Caco-2 (cell line): ENCODE data around the gene PRKAG2. TPM values are rescaled to one million over a fixed set of nuclear protein-coding genes. Genes with fewer than 3 reads are reported as not detected.

Source experiments
- BruUV-seq: library from RNA; stranded (reverse); fragments of 400-500 nt; replicated peaks from 2 replicates; lab custom pipeline; 2021; lab: Mats Ljungman, UMichigan
- CTCF ChIA-PET: fragments of 300-600 bp; sonication (Branson Sonifier 250); formaldehyde crosslinking; loops from one replicate; lab custom pipeline; 2022; ENCODE audit warnings: antibody characterized with exemption; lab: Charles Lee
- POLR2A ChIA-PET: fragments of 300-600 bp; sonication (Branson Sonifier 250); formaldehyde crosslinking; loops from one replicate; lab custom pipeline; 2022; ENCODE audit warnings: antibody characterized with exemption; lab: Charles Lee
- DNase-seq, 2 experiments: peaks; one replicate each; pipeline versions ENCODE4 v3.0.0 to v3.0.0-alpha.2; 2020 to 2022
- H3K27me3 ChIP-seq: replicated peaks from 2 replicates; pipeline ENCODE4 v1.6.0; 2011; ENCODE audit warnings: low read length; ENCODE audit not compliant: control insufficient read depth, insufficient read depth
- H3K36me3 ChIP-seq: 2 replicates; pipeline ENCODE4 v1.5.1; 2011; ENCODE audit warnings: low read length; ENCODE audit not compliant: control insufficient read depth, insufficient read depth
- H3K4me1 ChIP-seq: fragments of 250-450 bp; sonication (Bioruptor Pico); 2 replicates; pipeline ENCODE4 v1.5.1; 2020; ENCODE audit warnings: mild to moderate bottlenecking
- H3K4me3 ChIP-seq: 2 replicates; pipeline ENCODE4 v1.5.1; 2011; ENCODE audit warnings: low read depth, mild to moderate bottlenecking, control low read depth, low read length
- H3K9me3 ChIP-seq: fragments of 250-450 bp; sonication (Bioruptor Pico); 2 replicates; pipeline ENCODE4 v1.5.1; 2020; ENCODE audit warnings: mild to moderate bottlenecking, moderate library complexity
- H3K27ac Mint-ChIP-seq: one replicate; pipeline ENCODE4 v1.8.0; 2022; ENCODE audit warnings: mixed read lengths; ENCODE audit not compliant: unreplicated experiment
- H3K27me3 Mint-ChIP-seq: one replicate; pipeline ENCODE4 v1.8.0; 2022; ENCODE audit warnings: mixed read lengths; ENCODE audit not compliant: insufficient read depth, unreplicated experiment
- H3K36me3 Mint-ChIP-seq: one replicate; pipeline ENCODE4 v1.8.0; 2022; ENCODE audit warnings: mild to moderate bottlenecking, mixed read lengths; ENCODE audit not compliant: insufficient read depth, unreplicated experiment
- H3K4me1 Mint-ChIP-seq: one replicate; pipeline ENCODE4 v1.8.0; 2022; ENCODE audit warnings: low read depth, mixed read lengths; ENCODE audit not compliant: unreplicated experiment
- H3K4me3 Mint-ChIP-seq: one replicate; pipeline ENCODE4 v1.8.0; 2022; ENCODE audit warnings: mild to moderate bottlenecking, moderate library complexity, mixed read lengths; ENCODE audit not compliant: unreplicated experiment
- H3K9me3 Mint-ChIP-seq: one replicate; pipeline ENCODE4 v1.8.0; 2022; ENCODE audit warnings: mixed read lengths; ENCODE audit not compliant: unreplicated experiment
- intact Hi-C: fragments of 100-400 bp; cut with micrococcal nuclease; formaldehyde crosslinking; loops from one replicate; pipeline ENCODE4 v1.10.0; 2022; ENCODE audit not compliant: unreplicated experiment
- total RNA-seq: library from RNA; stranded (reverse); gene quantifications from 2 replicates; pipeline ENCODE4 v1.2.3, GENCODE V29; 2022
- TF ChIP-seq, protein P1 (sequence below), 2 experiments: fragments of 200-600 bp in 1 of 2; IDR thresholded peaks; 1 replicate in 1 of 2; 2 replicates in 1 of 2; pipeline versions ENCODE4 v1.5.1 to v1.8.0; 2011 to 2022; ENCODE audit warnings: antibody characterized with exemption in 1 of 2, control low read depth in 1 of 2, inconsistent platforms in 1 of 2, low read depth in 1 of 2, low read length in 1 of 2, mild to moderate bottlenecking in 1 of 2, moderate library complexity in 1 of 2; ENCODE audit not compliant: insufficient read depth in 1 of 2, severe bottlenecking in 1 of 2, unreplicated experiment in 1 of 2

Gene PRKAG2
- total RNA-seq, 1 experiment from 2014 or later, result 15.9 TPM

DNA sequence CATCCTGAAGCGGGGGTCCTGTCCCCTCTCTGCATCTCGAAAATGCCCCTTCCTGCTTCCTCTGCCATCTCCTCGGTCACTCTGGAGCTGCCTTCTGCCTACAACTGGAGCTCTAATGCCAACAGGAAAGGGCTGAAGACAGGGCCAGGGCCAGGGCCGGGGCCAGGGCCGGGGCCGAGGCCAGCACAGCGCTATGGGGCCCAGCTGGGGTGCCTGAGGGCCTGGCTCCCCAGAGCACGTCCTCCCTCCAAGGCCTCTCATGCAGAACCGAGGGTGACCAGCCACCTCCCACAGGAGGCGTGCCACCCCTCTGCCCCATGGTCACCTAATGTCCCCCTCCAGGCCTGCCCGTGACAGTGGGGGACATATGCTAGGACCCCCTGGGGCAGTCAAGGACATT is 155.7 kb downstream of the PRKAG2 start:
- H3K36me3 ChIP-seq, result no peaks in the 10 kb centered on the region
- peaks cover 9% of the 10 kb centered on the region for H3K4me1 ChIP-seq
- Mint-ChIP-seq H3K27ac (no peak overlapping the region), H3K27me3 (no peaks in the 10 kb centered on the region), H3K36me3 (peaks cover 4% of the 10 kb centered on the region), H3K4me3 (no peak overlapping the region), H3K4me1 (peaks cover 12% of the 10 kb centered on the region), H3K9me3 (no peaks in the 10 kb centered on the region)
- CTCF ChIA-PET, result no interaction called here
- intact Hi-C loops, result no loop called here
- DNase-seq, result no peak
- TF ChIP-seq, protein P1, sequence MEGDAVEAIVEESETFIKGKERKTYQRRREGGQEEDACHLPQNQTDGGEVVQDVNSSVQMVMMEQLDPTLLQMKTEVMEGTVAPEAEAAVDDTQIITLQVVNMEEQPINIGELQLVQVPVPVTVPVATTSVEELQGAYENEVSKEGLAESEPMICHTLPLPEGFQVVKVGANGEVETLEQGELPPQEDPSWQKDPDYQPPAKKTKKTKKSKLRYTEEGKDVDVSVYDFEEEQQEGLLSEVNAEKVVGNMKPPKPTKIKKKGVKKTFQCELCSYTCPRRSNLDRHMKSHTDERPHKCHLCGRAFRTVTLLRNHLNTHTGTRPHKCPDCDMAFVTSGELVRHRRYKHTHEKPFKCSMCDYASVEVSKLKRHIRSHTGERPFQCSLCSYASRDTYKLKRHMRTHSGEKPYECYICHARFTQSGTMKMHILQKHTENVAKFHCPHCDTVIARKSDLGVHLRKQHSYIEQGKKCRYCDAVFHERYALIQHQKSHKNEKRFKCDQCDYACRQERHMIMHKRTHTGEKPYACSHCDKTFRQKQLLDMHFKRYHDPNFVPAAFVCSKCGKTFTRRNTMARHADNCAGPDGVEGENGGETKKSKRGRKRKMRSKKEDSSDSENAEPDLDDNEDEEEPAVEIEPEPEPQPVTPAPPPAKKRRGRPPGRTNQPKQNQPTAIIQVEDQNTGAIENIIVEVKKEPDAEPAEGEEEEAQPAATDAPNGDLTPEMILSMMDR (IDR thresholded peaks at IDR 0.05; ENCODE audit: insufficient read depth in 1 of 2, low read depth in 1 of 2, low read length in 1 of 2, severe bottlenecking in 1 of 2, unreplicated experiment in 1 of 2), result no peak
- no peak overlapping the region for H3K4me3 ChIP-seq
- H3K9me3 ChIP-seq, result no peaks in the 10 kb centered on the region
- POLR2A ChIA-PET, result no interaction called here
- BruUV-seq, result no TSS peak
- no peaks in the 10 kb centered on the region for H3K27me3 ChIP-seq

DNA sequence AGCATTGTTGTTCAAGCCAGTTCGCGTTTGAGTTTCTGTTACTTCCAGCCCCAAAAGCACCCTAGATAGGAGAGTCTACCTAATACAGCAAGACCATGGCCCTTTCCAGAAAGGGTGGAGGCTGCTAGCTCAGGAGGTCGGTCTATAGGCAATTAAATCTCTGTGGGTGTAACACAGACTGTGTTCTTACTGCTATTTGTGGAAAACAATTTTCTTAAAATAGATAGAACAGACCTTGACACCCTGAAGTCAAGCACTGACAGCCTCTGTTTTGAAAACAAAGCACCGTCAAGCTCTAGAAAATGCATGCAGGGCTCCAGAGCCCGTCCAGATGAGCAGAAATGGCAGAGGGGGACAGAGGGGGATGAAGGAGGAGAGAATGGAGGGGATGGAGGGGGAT is 156.6 kb downstream of the PRKAG2 start:
- ChIA-PET CTCF (no interaction called here), POLR2A (no interaction called here)
- BruUV-seq, result no TSS peak

DNA sequence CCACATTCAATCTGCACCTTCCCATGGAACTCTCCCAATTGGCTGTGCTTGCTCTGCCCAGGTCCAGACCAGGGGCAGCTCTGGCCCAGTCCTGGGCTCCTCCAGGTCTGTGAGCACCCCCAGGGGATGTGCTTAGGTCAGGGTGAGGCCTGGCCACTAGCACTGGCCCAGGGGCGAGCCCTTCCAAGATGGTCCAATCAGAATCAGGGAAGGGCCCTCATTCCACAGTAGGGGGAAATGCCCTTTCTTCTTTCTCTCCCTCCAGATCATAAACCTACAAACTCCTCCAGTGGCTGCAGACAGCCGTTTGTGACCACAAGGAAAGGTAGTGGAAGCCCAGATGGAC is 157.0 kb downstream of the PRKAG2 start:
- BruUV-seq, result no TSS peak
- no peaks in the 10 kb centered on the region for H3K27me3 Mint-ChIP-seq

More for the DNA sequence above, 156.6 kb downstream of the PRKAG2 start:
- no peaks in the 10 kb centered on the region for H3K27me3 Mint-ChIP-seq
- H3K27me3 ChIP-seq, result no peaks in the 10 kb centered on the region
- intact Hi-C loops, result no loop called here
- TF ChIP-seq, protein P1 (IDR thresholded peaks at IDR 0.05; ENCODE audit: insufficient read depth in 1 of 2, low read depth in 1 of 2, low read length in 1 of 2, severe bottlenecking in 1 of 2, unreplicated experiment in 1 of 2), result no peak
- no peak overlapping the region for H3K4me3 Mint-ChIP-seq
- peaks cover 4% of the 10 kb centered on the region for H3K36me3 Mint-ChIP-seq
- no peak for DNase-seq
- H3K4me3 ChIP-seq, result no peak overlapping the region
- H3K36me3 ChIP-seq, result no peaks in the 10 kb centered on the region
- H3K9me3 ChIP-seq, result no peaks in the 10 kb centered on the region
- H3K4me1 Mint-ChIP-seq, result peaks cover 20% of the 10 kb centered on the region
- peaks cover 9% of the 10 kb centered on the region for H3K4me1 ChIP-seq
- no peak overlapping the region for H3K27ac Mint-ChIP-seq
- H3K9me3 Mint-ChIP-seq, result no peaks in the 10 kb centered on the region

More for the DNA sequence above, 157.0 kb downstream of the PRKAG2 start:
- POLR2A ChIA-PET, result no interaction called here
- no peak for DNase-seq
- peaks cover under 1% of the 10 kb centered on the region for H3K36me3 Mint-ChIP-seq
- H3K27ac Mint-ChIP-seq, result no peak overlapping the region
- H3K4me3 ChIP-seq, result no peak overlapping the region
- H3K4me3 Mint-ChIP-seq, result no peak overlapping the region
- no peaks in the 10 kb centered on the region for H3K9me3 Mint-ChIP-seq
- no peaks in the 10 kb centered on the region for H3K36me3 ChIP-seq
- intact Hi-C loops, result no loop called here
- no peaks in the 10 kb centered on the region for H3K9me3 ChIP-seq
- TF ChIP-seq, protein P1 (IDR thresholded peaks at IDR 0.05; ENCODE audit: insufficient read depth in 1 of 2, low read depth in 1 of 2, low read length in 1 of 2, severe bottlenecking in 1 of 2, unreplicated experiment in 1 of 2), result no peak
- H3K4me1 Mint-ChIP-seq, result peaks cover 21% of the 10 kb centered on the region
- H3K4me1 ChIP-seq, result peaks cover 9% of the 10 kb centered on the region
- CTCF ChIA-PET, result no interaction called here
- no peaks in the 10 kb centered on the region for H3K27me3 ChIP-seq
